H9 (cell line): ENCODE measurements around the gene ADGRL3. TPM values are rescaled to one million over a fixed set of nuclear protein-coding genes. Genes with fewer than 3 reads are reported as not detected.

Source experiments
- DNase-seq: peaks from one replicate; pipeline ENCODE4 v3.0.0-alpha.2; 2017
- H2AFZ ChIP-seq: one replicate; pipeline ENCODE4 v1.6.1; 2013; ENCODE audit warnings: mild to moderate bottlenecking, low read length, control low read depth, moderate library complexity
- H2AK5ac ChIP-seq: 2 replicates; pipeline ENCODE4 v1.6.1; 2013; ENCODE audit warnings: low read length, control low read depth, mixed read lengths; ENCODE audit not compliant: insufficient read length
- H2BK120ac ChIP-seq: one replicate; pipeline ENCODE4 v1.6.1; 2013; ENCODE audit warnings: low read depth, mild to moderate bottlenecking, low read length, control low read depth, inconsistent platforms; ENCODE audit not compliant: poor library complexity, severe bottlenecking
- H2BK12ac ChIP-seq: 2 replicates; pipeline ENCODE4 v1.6.1; 2013; ENCODE audit warnings: low read length, control low read depth, mixed read lengths, low read depth; ENCODE audit not compliant: insufficient read length
- H2BK15ac ChIP-seq: 2 replicates; pipeline ENCODE4 v1.6.1; 2013; ENCODE audit warnings: low read depth, low read length, control low read depth
- H2BK20ac ChIP-seq: one replicate; pipeline ENCODE4 v1.6.1; 2013; ENCODE audit warnings: low read depth, mild to moderate bottlenecking, low read length, control low read depth, inconsistent platforms; ENCODE audit not compliant: poor library complexity, severe bottlenecking
- H2BK5ac ChIP-seq: 2 replicates; pipeline ENCODE4 v1.6.1; 2013; ENCODE audit warnings: low read length, control low read depth, mixed read lengths; ENCODE audit not compliant: insufficient read length
- H3K14ac ChIP-seq: 2 replicates; pipeline ENCODE4 v1.6.1; 2013; ENCODE audit warnings: low read length, control low read depth; ENCODE audit not compliant: insufficient read depth
- H3K18ac ChIP-seq: 2 replicates; pipeline ENCODE4 v1.6.1; 2013; ENCODE audit warnings: low read depth, mild to moderate bottlenecking, mixed read lengths, low read length, control low read depth; ENCODE audit not compliant: insufficient read length
- H3K23ac ChIP-seq: 2 replicates; pipeline ENCODE4 v1.6.1; 2013; ENCODE audit warnings: low read length, control low read depth, mixed read lengths, low read depth; ENCODE audit not compliant: insufficient read length
- H3K23me2 ChIP-seq: 2 replicates; pipeline ENCODE4 v1.6.1; 2013; ENCODE audit warnings: low read depth, mild to moderate bottlenecking, mixed read lengths, low read length, control low read depth; ENCODE audit not compliant: insufficient read length, poor library complexity, severe bottlenecking
- H3K27ac ChIP-seq: 2 replicates; pipeline ENCODE4 v1.5.1; 2013; ENCODE audit warnings: low read length, control low read depth, mixed read lengths, low read depth; ENCODE audit not compliant: insufficient read length
- H3K27me3 ChIP-seq: 2 replicates; pipeline ENCODE4 v1.6.1; 2013; ENCODE audit warnings: low read length, control low read depth, inconsistent platforms; ENCODE audit not compliant: insufficient read depth
- H3K4ac ChIP-seq: 2 replicates; pipeline ENCODE4 v1.6.1; 2013; ENCODE audit warnings: low read depth, mild to moderate bottlenecking, control low read depth, inconsistent platforms, low read length, moderate library complexity
- H3K4me1 ChIP-seq: 2 replicates; pipeline ENCODE4 v1.6.1; 2013; ENCODE audit warnings: low read length, control low read depth, inconsistent platforms; ENCODE audit not compliant: insufficient read depth
- H3K4me2 ChIP-seq: 2 replicates; pipeline ENCODE4 v1.6.1; 2013; ENCODE audit warnings: low read length, control low read depth, mixed read lengths; ENCODE audit not compliant: insufficient read length, insufficient read depth
- H3K56ac ChIP-seq: 2 replicates; pipeline ENCODE4 v1.6.1; 2013; ENCODE audit warnings: low read depth, mild to moderate bottlenecking, mixed read lengths, low read length, control low read depth; ENCODE audit not compliant: insufficient read length
- H3K79me1 ChIP-seq: 2 replicates; pipeline ENCODE4 v1.6.1; 2013; ENCODE audit warnings: low read depth, mild to moderate bottlenecking, moderate library complexity, low read length, control low read depth, inconsistent platforms; ENCODE audit not compliant: insufficient read depth, poor library complexity, severe bottlenecking
- H3K79me2 ChIP-seq: 2 replicates; pipeline ENCODE4 v1.6.1; 2013; ENCODE audit warnings: low read length, control low read depth, inconsistent platforms; ENCODE audit not compliant: insufficient read depth
- H3K9ac ChIP-seq: 2 replicates; pipeline ENCODE4 v1.6.1; 2013; ENCODE audit warnings: low read length, control low read depth, mixed read lengths; ENCODE audit not compliant: insufficient read length; ENCODE audit errors: extremely low read depth
- H3K9me3 ChIP-seq: one replicate; pipeline ENCODE4 v1.6.1; 2013; ENCODE audit warnings: low read depth, low read length, inconsistent platforms; ENCODE audit not compliant: control insufficient read depth
- H3T11ph ChIP-seq: one replicate; pipeline ENCODE4 v1.6.1; 2013; ENCODE audit warnings: mild to moderate bottlenecking, low read length, control low read depth, inconsistent platforms
- H4K20me1 ChIP-seq: one replicate; pipeline ENCODE4 v1.6.1; 2013; ENCODE audit not compliant: control insufficient read depth, insufficient read length, insufficient read depth
- H4K5ac ChIP-seq: 2 replicates; pipeline ENCODE4 v1.6.1; 2013; ENCODE audit warnings: low read depth, mild to moderate bottlenecking, mixed read lengths, low read length, control low read depth; ENCODE audit not compliant: insufficient read length
- H4K8ac ChIP-seq: replicated peaks from 2 replicates; pipeline ENCODE4 v1.6.1; 2013; ENCODE audit warnings: low read length, control low read depth, mixed read lengths, low read depth; ENCODE audit not compliant: insufficient read length
- H4K91ac ChIP-seq: 2 replicates; pipeline ENCODE4 v1.6.1; 2013; ENCODE audit warnings: low read depth, mild to moderate bottlenecking, moderate library complexity, mixed read lengths, low read length, control low read depth; ENCODE audit not compliant: insufficient read length
- H3K27ac Mint-ChIP-seq, 3 experiments: 2 replicates in 2 of 3; 3 replicates in 1 of 3; pipeline ENCODE4 v1.8.0; 2020 to 2021; ENCODE audit warnings: mixed read lengths in 3 of 3, mild to moderate bottlenecking in 1 of 3, moderate library complexity in 1 of 3
- H3K27me3 Mint-ChIP-seq: 2 replicates; pipeline ENCODE4 v1.8.0; 2021; ENCODE audit warnings: low read depth, mild to moderate bottlenecking, moderate library complexity, mixed read lengths
- H3K36me3 Mint-ChIP-seq, 3 experiments: 2 replicates in 2 of 3; 3 replicates in 1 of 3; pipeline ENCODE4 v1.8.0; 2020 to 2021; ENCODE audit warnings: low read depth in 3 of 3, mixed read lengths in 3 of 3; ENCODE audit not compliant: insufficient read depth in 1 of 3
- H3K4me1 Mint-ChIP-seq, 2 experiments: 2 replicates each; pipeline ENCODE4 v1.8.0; 2020; ENCODE audit warnings: mixed read lengths in 2 of 2
- H3K4me3 Mint-ChIP-seq, 2 experiments: 2 replicates in 1 of 2; 3 replicates in 1 of 2; pipeline ENCODE4 v1.8.0; 2020 to 2021; ENCODE audit warnings: mild to moderate bottlenecking in 2 of 2, mixed read lengths in 2 of 2, moderate library complexity in 1 of 2
- H3K9me3 Mint-ChIP-seq, 2 experiments: 2 replicates in 1 of 2; 3 replicates in 1 of 2; pipeline ENCODE4 v1.8.0; 2020; ENCODE audit warnings: mild to moderate bottlenecking in 2 of 2, mixed read lengths in 2 of 2, moderate library complexity in 1 of 2
- CTCF ChIP-seq: fragments of 200-600 bp; sonication (generic); conservative IDR thresholded peaks from 3 replicates; pipeline ENCODE4 v1.8.0; 2021; ENCODE audit warnings: antibody characterized with exemption, mild to moderate bottlenecking
- total RNA-seq: library from RNA; stranded (reverse); gene quantifications from 2 replicates; pipeline ENCODE4 v1.2.1, GENCODE V29; 2021

ADGRL3 gene
- total RNA-seq, 1 experiment from 2014 or later = 5.9 TPM

DNA sequence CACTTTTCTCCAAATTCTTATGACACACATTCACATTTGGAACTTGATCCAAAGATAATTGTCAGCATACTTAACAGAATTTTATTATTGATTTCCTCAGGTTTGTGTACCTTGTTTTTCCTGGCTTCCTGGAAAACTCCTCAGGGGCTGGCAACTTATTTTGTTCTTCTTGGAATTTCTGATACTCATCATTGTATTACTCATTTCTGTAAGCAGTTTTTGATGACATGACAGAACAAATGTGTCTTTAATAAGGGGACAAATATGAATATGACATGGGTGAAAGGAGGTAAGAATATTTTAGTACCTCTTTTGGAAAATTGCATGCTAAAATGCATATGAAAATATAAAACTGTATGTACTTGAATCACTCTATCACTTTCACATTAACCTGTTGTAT, 237.8 kb downstream of the ADGRL3 start:
- Mint-ChIP-seq H3K27ac (no peak overlapping the region; a peak in 1 of 7 replicates), H3K36me3 (no peaks in the 10 kb centered on the region), H3K4me3 (no peak overlapping the region), H3K4me1 (peaks cover 0 to 3% of the 10 kb centered on the region in 2 experiments; a peak in 1 of 4 replicates), H3K9me3 (no peaks in the 10 kb centered on the region), H3K27me3 (no peaks in the 10 kb centered on the region; the same call in 1 of the 2 replicates)
- no peak overlapping the region for H3K23ac ChIP-seq
- no peak overlapping the region for H4K91ac ChIP-seq
- H2AFZ ChIP-seq = no peak overlapping the region
- no peak overlapping the region for H3K9ac ChIP-seq
- no peaks in the 10 kb centered on the region for H3K79me2 ChIP-seq
- H4K5ac ChIP-seq = no peak overlapping the region
- no peak for DNase-seq
- H3K9me3 ChIP-seq = no peaks in the 10 kb centered on the region
- H3K4me2 ChIP-seq = no peak overlapping the region
- H3K79me1 ChIP-seq = no peaks in the 10 kb centered on the region
- no peak overlapping the region for H3T11ph ChIP-seq
- no peak for TF ChIP-seq CTCF
- H4K20me1 ChIP-seq = no peaks in the 10 kb centered on the region
- H2BK120ac ChIP-seq = no peak overlapping the region
- no peak overlapping the region for H3K14ac ChIP-seq
- no peak overlapping the region for H2BK20ac ChIP-seq
- no peak overlapping the region for H4K8ac ChIP-seq
- H2BK15ac ChIP-seq = no peak overlapping the region
- no peak overlapping the region for H2BK12ac ChIP-seq
- H3K27ac ChIP-seq = no peak overlapping the region
- no peak overlapping the region for H3K18ac ChIP-seq
- no peaks in the 10 kb centered on the region for H3K27me3 ChIP-seq
- no peak overlapping the region for H2BK5ac ChIP-seq
- no peak overlapping the region for H2AK5ac ChIP-seq
- H3K4me1 ChIP-seq = no peaks in the 10 kb centered on the region
- no peaks in the 10 kb centered on the region for H3K23me2 ChIP-seq
- no peak overlapping the region for H3K56ac ChIP-seq
- no peak overlapping the region for H3K4ac ChIP-seq
